Activated CD4-positive, alpha-beta T cell treated with anti-CD3 and anti-CD28 coated beads for 36 hours (primary cell): ENCODE measurements around the gene GADL1. TPM values are rescaled to one million over a fixed set of nuclear protein-coding genes. Genes with fewer than 3 reads are reported as not detected.
A peak's percentile ranks its signal among the peaks of the same experiment; 100 is the strongest.

Experiments
- ATAC-seq: fragments of 200-7000 bp; cut with Tn5 transposase; one replicate; pipeline ENCODE4 v1.10.0; 2021; ENCODE audit warnings: mild to moderate bottlenecking, moderate library complexity
- CTCF ChIA-PET: fragments of 350-600 bp; sonication (Branson Sonifier 250); formaldehyde crosslinking; loops from one replicate; lab custom pipeline; 2021; ENCODE audit warnings: antibody characterized with exemption; lab: Charles Lee
- POLR2A ChIA-PET: fragments of 350-600 bp; sonication (Branson Sonifier 250); formaldehyde crosslinking; loops from one replicate; lab custom pipeline; 2021; ENCODE audit warnings: antibody characterized with exemption, inconsistent platforms; lab: Charles Lee
- DNase-seq: peaks from one replicate; pipeline ENCODE4 v3.0.0-alpha.2; 2020
- H3K27ac Mint-ChIP-seq: one replicate; pipeline ENCODE4 v1.8.0; 2021; ENCODE audit warnings: mixed read lengths
- H3K27me3 Mint-ChIP-seq: one replicate; pipeline ENCODE4 v1.8.0; 2021; ENCODE audit warnings: mixed read lengths
- H3K36me3 Mint-ChIP-seq: one replicate; pipeline ENCODE4 v1.8.0; 2021; ENCODE audit warnings: low read depth, mixed read lengths
- H3K4me1 Mint-ChIP-seq: one replicate; pipeline ENCODE4 v1.8.0; 2021; ENCODE audit warnings: mixed read lengths
- H3K4me3 Mint-ChIP-seq: one replicate; pipeline ENCODE4 v1.8.0; 2021; ENCODE audit warnings: mild to moderate bottlenecking, moderate library complexity, mixed read lengths
- H3K9me3 Mint-ChIP-seq: one replicate; pipeline ENCODE4 v1.8.0; 2021; ENCODE audit warnings: low read depth, mixed read lengths
- intact Hi-C, 2 experiments: fragments of 100-400 bp; cut with DNase I in 1 of 2; cut with micrococcal nuclease in 1 of 2; formaldehyde crosslinking; loops; one replicate each; pipeline versions ENCODE4 v1.14.2 to v1.15.1; 2022 to 2024; cut with DNase I, micrococcal nuclease
- total RNA-seq, 2 experiments: library from RNA; stranded (reverse); gene quantifications; one replicate each; pipeline ENCODE4 v1.2.3, GENCODE V29; 2021

Gene GADL1
- total RNA-seq, 2 experiments from 2014 or later = not detected

- Mint-ChIP-seq H3K9me3 (peaks cover 8% of the 10 kb centered on the region), H3K27ac (no peak overlapping the region)
These were observed 191.5 kb downstream of the GADL1 start for GRCh38 chr3:30702828-30703397.

GRCh38 chr3:30702038-30702827 lies 192.2 kb downstream of the GADL1 start:
- CTCF ChIA-PET = interaction anchor here (0.7 to 1.1 kb wide), 3 partner anchors 14 to 32 kb away, joined by 3 read pairs; no protein-coding TSS in a partner anchor
- ATAC-seq (no peak), DNase-seq (no peak)
- peaks cover 16% of the 10 kb centered on the region for H3K4me1 Mint-ChIP-seq
- H3K4me3 Mint-ChIP-seq = no peak overlapping the region
- intact Hi-C loops = no loop called here
- H3K9me3 Mint-ChIP-seq = peaks cover 7% of the 10 kb centered on the region
- H3K27me3 Mint-ChIP-seq = no peaks in the 10 kb centered on the region
- peaks cover 27% of the 10 kb centered on the region for H3K36me3 Mint-ChIP-seq
- POLR2A ChIA-PET = interaction anchor here (0.8 kb wide), 1 partner anchor 20 kb away, joined by 3 read pairs; no protein-coding TSS in a partner anchor
- no peak overlapping the region for H3K27ac Mint-ChIP-seq

More at GRCh38 chr3:30702828-30703397, 191.5 kb downstream of the GADL1 start:
- Mint-ChIP-seq H3K36me3 (peaks cover 22% of the 10 kb centered on the region), H3K4me3 (no peak overlapping the region), H3K27me3 (no peaks in the 10 kb centered on the region), H3K4me1 (peaks cover 14% of the 10 kb centered on the region)
- intact Hi-C loops = no loop called here
- ChIA-PET POLR2A (no interaction called here), CTCF (interaction anchor here (1.1 to 1.7 kb wide), 2 partner anchors 10 to 14 kb away, joined by 3 to 6 read pairs; no protein-coding TSS in a partner anchor)
- ATAC-seq (no peak), DNase-seq (no peak)

GRCh38 chr3:30700702-30701321 lies 193.6 kb downstream of the GADL1 start:
- CTCF ChIA-PET = no interaction called here

GRCh38 chr3:30699927-30700326 lies 194.5 kb downstream of the GADL1 start:
- peaks cover 5% of the 10 kb centered on the region for H3K9me3 Mint-ChIP-seq
- intact Hi-C loops = loop anchor here in 1 of 2 experiments (5.0 kb wide), 1 partner anchor 717 kb away; no protein-coding TSS in a partner anchor
- CTCF ChIA-PET = no interaction called here
- ATAC-seq = no peak
- POLR2A ChIA-PET = no interaction called here
- no peak overlapping the region for H3K4me3 Mint-ChIP-seq
- H3K36me3 Mint-ChIP-seq = peaks cover 46% of the 10 kb centered on the region
- H3K4me1 Mint-ChIP-seq = peaks cover 30% of the 10 kb centered on the region
- DNase-seq = no peak
- no peak overlapping the region for H3K27ac Mint-ChIP-seq
- H3K27me3 Mint-ChIP-seq = no peaks in the 10 kb centered on the region

More at GRCh38 chr3:30700702-30701321, 193.6 kb downstream of the GADL1 start:
- Mint-ChIP-seq H3K4me3 (no peak overlapping the region), H3K4me1 (peaks cover 23% of the 10 kb centered on the region), H3K36me3 (peaks cover 37% of the 10 kb centered on the region), H3K9me3 (peaks cover 5% of the 10 kb centered on the region), H3K27ac (peak overlapping the region; percentile 44), H3K27me3 (no peaks in the 10 kb centered on the region)
- intact Hi-C loops = no loop called here
- POLR2A ChIA-PET = no interaction called here
- ATAC-seq (no peak), DNase-seq (no peak)

- Mint-ChIP-seq H3K9me3 (peaks cover 5% of the 10 kb centered on the region), H3K36me3 (peaks cover 51% of the 10 kb centered on the region), H3K27ac (no peak overlapping the region), H3K4me3 (no peak overlapping the region), H3K27me3 (no peaks in the 10 kb centered on the region), H3K4me1 (peaks cover 27% of the 10 kb centered on the region)
- ChIA-PET CTCF (interaction anchor here (0.6 to 1.4 kb wide), 5 partner anchors 10 to 470 kb away, joined by 3 to 4 read pairs (median 3); no protein-coding TSS in a partner anchor), POLR2A (no interaction called here)
- ATAC-seq (peak; percentile 14), DNase-seq (no peak)
- intact Hi-C loops = loop anchor here in 1 of 2 experiments (5.0 kb wide), 1 partner anchor 719 kb away; no protein-coding TSS in a partner anchor
These were observed 195.9 kb downstream of the GADL1 start for GRCh38 chr3:30698549-30698948.

GRCh38 chr3:30696896-30697295 lies 197.6 kb downstream of the GADL1 start:
- Mint-ChIP-seq H3K9me3 (no peaks in the 10 kb centered on the region), H3K4me1 (peaks cover 36% of the 10 kb centered on the region), H3K27me3 (no peaks in the 10 kb centered on the region), H3K27ac (no peak overlapping the region), H3K4me3 (no peak overlapping the region), H3K36me3 (peaks cover 64% of the 10 kb centered on the region)
- intact Hi-C loops = loop anchor here in 1 of 2 experiments (5.0 kb wide), 1 partner anchor 720 kb away; no protein-coding TSS in a partner anchor
- ATAC-seq (no peak), DNase-seq (no peak)
- CTCF ChIA-PET = interaction anchor here (1.1 to 1.3 kb wide), 5 partner anchors 9 to 74 kb away, joined by 3 to 4 read pairs (median 3); no protein-coding TSS in a partner anchor
- POLR2A ChIA-PET = no interaction called here

GRCh38 chr3:30696403-30696819 lies 198.1 kb downstream of the GADL1 start:
- ChIA-PET POLR2A (no interaction called here), CTCF (interaction anchor here (0.9 to 2.3 kb wide), 5 partner anchors 8 to 74 kb away, joined by 3 to 6 read pairs (median 3); no protein-coding TSS in a partner anchor)
- intact Hi-C loops = loop anchor here in 1 of 2 experiments (5.0 kb wide), 1 partner anchor 721 kb away; no protein-coding TSS in a partner anchor
- Mint-ChIP-seq H3K27ac (peak overlapping the region; percentile 39), H3K36me3 (peaks cover 64% of the 10 kb centered on the region), H3K9me3 (no peaks in the 10 kb centered on the region), H3K4me3 (no peak overlapping the region), H3K4me1 (peaks cover 36% of the 10 kb centered on the region), H3K27me3 (no peaks in the 10 kb centered on the region)
- DNase-seq (no peak), ATAC-seq (no peak)

- peak overlapping the region; percentile 68 for H3K27ac Mint-ChIP-seq
- intact Hi-C loops = loop anchor here in 1 of 2 experiments (5.0 kb wide), 1 partner anchor 722 kb away; no protein-coding TSS in a partner anchor
- peaks cover 64% of the 10 kb centered on the region for H3K36me3 Mint-ChIP-seq
- no peak overlapping the region for H3K4me3 Mint-ChIP-seq
- DNase-seq (no peak), ATAC-seq (no peak)
- POLR2A ChIA-PET = no interaction called here
- no peaks in the 10 kb centered on the region for H3K27me3 Mint-ChIP-seq
- peaks cover 42% of the 10 kb centered on the region for H3K4me1 Mint-ChIP-seq
- CTCF ChIA-PET = interaction anchor here (0.6 to 2.4 kb wide), 10 partner anchors 9 to 653 kb away, joined by 3 to 9 read pairs (median 4); no protein-coding TSS in a partner anchor
- no peaks in the 10 kb centered on the region for H3K9me3 Mint-ChIP-seq
These were observed 199.0 kb downstream of the GADL1 start for GRCh38 chr3:30695302-30696061.

- Mint-ChIP-seq H3K4me3 (no peak overlapping the region), H3K27me3 (no peaks in the 10 kb centered on the region), H3K4me1 (peaks cover 51% of the 10 kb centered on the region), H3K9me3 (no peaks in the 10 kb centered on the region), H3K36me3 (peaks cover 71% of the 10 kb centered on the region), H3K27ac (peak overlapping the region; percentile 67)
- intact Hi-C loops = loop anchor here (5.0 kb wide), 3 partner anchors 487 to 723 kb away; no protein-coding TSS in a partner anchor
- ATAC-seq (no peak), DNase-seq (no peak)
- ChIA-PET CTCF (interaction anchor here (0.7 to 3.8 kb wide), 11 partner anchors 10 to 652 kb away, joined by 3 to 23 read pairs (median 5); no protein-coding TSS in a partner anchor), POLR2A (no interaction called here)
These were observed 199.8 kb downstream of the GADL1 start for GRCh38 chr3:30694668-30695067.

- Mint-ChIP-seq H3K27ac (peak overlapping the region; percentile 67), H3K9me3 (no peaks in the 10 kb centered on the region), H3K36me3 (peaks cover 72% of the 10 kb centered on the region), H3K4me3 (no peak overlapping the region), H3K4me1 (peaks cover 56% of the 10 kb centered on the region), H3K27me3 (no peaks in the 10 kb centered on the region)
- ATAC-seq (no peak), DNase-seq (no peak)
- ChIA-PET CTCF (interaction anchor here (0.7 to 3.8 kb wide), 18 partner anchors 9 to 652 kb away, joined by 3 to 23 read pairs (median 5); partner anchors contain the start of gene TGFBR2), POLR2A (no interaction called here)
- intact Hi-C loops = loop anchor here (5.0 kb wide), 2 partner anchors 487 to 497 kb away; no protein-coding TSS in a partner anchor
These were observed 200.3 kb downstream of the GADL1 start for GRCh38 chr3:30694148-30694547.
